GM18861 (cell line): ENCODE results near the gene NTSR1.

Experiments
- ATAC-seq: cut with Tn5 transposase; IDR thresholded peaks from one replicate; pipeline ENCODE4 v1.9.1; 2021; ENCODE audit not compliant: unreplicated experiment

Gene NTSR1

DNA sequence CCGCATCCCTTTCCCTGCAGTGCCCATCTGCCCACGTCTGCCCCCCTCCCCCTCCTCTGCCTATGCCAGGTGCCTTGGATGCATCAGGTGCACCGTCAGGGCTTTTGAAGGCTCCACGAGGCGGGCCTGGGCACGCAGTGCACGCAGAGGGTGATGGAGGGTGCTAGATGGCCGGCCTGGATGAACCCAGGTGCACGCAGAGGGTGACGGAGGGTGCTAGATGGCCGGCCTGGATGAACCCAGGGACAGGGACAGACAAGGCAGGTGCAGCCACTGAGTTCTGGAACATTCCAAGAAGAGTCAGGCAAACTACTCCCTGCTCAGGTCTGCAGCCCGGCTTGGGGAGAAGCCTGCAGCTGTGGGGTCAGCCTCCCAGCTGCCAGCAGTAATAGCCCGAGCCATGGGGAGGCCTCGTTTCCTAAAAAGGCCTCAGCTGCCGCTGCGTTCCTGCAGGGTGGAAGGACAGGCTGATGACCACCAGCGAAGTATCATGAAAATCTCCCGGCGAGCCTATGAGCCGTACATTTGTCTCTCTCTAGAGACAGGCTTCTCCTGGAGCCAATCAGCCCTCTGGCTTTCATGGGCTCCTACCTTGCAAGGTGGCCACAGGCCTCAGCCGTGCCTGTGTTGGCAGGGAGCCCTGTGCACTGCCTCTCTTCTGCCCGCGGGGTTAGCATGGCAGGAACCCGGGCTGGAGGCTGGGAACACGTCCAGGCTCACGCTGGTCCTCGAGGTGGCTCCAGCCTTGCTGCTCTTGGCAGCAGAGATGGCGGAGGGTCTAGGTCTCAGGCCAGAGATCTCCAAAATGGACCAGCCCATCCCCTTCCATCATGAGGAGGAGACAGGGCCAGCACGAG lies 29.6 kb downstream of the NTSR1 start:
- no peak for ATAC-seq

DNA sequence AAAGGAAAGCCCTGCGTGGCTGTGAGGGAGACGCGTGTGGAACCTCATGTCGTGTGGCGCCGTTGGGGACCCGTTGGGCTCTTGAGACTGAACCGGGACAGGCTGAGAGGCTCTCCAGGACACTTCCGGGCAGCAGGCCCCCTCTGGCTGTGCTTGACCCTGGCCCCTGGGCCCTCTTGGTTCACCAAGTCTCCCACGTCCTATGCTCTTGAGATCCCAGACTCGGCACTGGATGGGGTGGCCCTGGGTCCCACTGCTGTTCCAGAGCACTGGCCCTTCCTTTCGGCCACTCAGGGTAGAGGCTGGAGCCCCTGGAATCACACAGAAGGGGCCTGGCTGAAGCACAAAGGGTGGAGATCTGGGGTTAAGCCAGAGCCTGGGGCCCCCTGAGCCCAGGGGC lies 30.4 kb downstream of the NTSR1 start:
- ATAC-seq, result no peak

DNA sequence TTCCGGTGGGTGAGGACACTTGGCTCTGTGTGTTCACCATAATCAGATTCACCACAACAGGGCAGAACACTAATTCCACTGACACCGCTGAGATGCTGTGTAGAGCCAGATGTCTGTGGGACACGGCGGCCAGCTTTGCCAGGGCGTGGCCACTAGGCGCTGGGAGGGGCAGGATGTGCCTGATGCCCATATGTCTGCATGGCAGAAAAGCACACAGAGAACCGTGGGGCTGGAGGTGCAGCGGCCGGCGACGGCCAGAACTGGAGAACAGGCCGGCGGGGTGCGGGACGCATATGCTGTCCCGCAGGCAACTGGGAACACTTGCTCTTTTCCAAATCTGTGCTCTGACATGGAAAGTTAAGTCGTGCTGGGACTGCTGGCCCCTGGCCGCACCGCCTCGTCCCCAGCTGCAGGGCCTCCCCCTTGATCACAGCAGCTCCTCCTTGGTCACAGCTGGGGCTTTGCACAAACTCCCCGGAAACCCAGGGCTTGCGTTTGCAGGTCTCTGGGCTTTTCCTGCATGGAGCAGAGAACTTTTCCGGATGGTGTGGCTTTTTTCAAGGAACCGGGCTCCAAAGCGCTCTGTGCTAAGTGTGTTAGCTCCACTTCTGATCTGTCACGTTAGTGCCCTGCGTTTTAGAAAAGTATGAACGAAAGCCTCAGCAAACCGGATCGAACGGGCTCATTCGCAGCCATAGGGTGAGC lies 31.1 kb downstream of the NTSR1 start:
- no peak for ATAC-seq

DNA sequence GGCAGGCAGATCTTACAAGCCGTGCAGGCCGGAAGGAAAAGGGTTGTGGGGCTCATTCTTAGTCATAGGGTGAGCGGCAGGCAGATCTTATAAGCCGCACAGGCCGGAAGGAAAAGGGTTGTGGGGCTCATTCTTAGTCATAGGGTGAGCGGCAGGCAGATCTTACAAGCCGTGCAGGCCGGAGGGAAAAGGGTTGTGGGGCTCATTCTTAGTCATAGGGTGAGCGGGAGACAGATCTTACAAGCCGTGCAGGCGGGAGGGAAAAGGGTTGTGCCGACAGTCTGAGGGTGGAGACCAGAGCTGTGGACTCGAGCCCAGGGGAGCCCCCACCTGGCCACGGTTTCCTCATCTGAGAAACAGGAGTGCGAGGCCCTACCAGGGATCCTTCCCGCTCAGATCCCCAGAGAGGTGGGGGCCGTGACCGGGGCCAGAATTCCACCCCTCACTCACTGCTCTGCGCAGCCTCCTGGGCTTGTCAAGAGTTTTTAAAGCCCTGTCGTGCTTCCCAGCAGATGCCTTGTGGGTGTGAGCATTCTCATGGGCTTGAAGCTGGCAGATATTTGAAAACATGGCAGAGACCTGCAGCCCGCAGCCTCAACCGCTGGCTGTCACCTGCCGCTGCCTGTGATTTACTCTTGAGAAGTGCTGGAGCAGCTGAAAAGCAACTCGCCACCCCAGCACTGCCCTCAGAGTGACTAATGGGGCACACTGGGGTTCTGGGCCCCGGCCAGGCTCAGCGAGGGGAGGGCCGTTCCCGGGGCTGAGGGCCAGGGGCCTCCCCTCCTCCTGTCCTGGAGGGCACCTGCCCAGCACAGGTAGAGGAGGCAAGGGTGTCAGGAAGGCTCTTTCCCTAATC lies 31.9 kb downstream of the NTSR1 start:
- peak; percentile 60 for ATAC-seq

DNA sequence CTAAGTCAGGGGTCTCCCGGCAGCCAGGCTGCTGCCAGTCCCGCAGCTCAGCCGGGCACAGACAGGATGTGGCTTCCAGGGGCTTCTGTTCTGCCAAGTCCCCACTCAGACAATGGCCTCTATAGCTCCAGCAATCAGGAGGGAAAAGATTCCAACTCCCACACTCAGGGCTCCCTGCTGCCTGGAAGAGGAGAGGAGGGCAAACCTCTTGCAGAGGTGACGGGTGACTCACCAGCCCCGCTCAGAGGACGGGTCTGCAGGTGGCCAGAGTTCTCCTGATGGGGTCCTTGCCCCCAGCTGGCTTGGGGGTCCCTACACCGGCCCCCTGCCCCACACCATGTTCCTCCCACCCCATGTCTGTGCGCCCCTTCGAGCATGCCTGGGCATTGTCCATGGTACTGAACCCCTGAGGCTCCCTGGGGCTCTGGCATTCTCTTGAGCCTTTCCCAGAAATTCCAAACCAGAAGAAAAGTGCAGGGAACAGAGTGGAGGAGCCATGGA lies 32.6 kb downstream of the NTSR1 start:
- no peak for ATAC-seq

DNA sequence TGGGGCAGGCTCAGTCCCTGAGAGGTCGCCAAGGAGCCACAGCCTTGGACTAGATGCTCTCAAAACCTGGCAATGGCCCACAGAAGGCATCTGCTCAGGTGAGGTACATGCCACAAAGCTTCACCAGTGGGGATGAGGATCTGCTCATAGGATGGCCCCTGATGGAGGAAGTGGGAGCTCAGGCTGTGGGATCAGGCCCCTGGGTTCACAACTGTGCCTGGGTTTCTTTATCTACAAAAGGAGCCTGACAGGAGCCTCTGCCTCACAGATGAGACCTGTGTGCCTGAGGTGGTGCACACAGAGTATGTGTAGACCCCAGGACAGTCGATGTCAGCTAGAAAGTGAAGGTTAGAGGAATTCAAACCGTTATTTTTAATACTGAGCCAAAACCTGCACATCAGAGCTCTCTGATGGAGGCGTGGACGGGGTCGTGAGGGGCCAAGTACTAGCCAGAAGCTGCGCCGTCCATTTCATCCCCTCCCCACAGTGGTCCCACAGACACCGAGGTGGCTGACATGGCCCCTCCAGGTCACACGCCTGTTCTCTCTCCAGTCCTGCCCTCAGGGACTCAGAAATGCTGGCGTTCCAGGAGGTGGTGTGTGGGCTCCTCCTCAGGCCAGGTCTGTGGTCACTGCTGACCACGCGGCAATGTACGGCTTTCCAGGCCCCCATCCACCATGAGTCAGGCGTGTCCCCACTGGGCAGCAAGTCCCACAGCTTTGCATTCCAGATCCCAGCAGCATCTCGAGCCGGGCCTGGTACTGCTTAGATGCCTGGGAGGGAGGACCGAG lies 33.3 kb downstream of the NTSR1 start:
- no peak for ATAC-seq

DNA sequence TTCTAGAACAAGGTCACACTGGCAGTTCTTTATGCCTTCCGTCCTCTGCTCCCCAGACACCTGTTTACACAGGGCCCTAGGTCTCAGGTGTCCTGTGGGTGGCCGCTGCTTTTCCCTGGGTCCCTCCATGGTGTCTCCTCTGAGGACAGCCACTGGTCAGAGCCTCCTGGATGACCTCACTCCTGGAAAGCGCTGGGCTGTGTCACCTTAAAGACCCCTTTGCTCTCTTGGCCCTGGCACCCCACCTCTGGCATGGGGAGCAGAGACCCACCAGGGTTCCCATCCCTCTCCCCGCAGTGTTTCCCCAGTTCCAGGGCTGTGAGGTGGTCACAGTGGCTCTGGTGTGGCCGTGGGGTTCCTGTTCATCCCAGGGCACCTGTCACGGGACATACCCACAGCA lies 33.9 kb downstream of the NTSR1 start:
- ATAC-seq, result no peak

DNA sequence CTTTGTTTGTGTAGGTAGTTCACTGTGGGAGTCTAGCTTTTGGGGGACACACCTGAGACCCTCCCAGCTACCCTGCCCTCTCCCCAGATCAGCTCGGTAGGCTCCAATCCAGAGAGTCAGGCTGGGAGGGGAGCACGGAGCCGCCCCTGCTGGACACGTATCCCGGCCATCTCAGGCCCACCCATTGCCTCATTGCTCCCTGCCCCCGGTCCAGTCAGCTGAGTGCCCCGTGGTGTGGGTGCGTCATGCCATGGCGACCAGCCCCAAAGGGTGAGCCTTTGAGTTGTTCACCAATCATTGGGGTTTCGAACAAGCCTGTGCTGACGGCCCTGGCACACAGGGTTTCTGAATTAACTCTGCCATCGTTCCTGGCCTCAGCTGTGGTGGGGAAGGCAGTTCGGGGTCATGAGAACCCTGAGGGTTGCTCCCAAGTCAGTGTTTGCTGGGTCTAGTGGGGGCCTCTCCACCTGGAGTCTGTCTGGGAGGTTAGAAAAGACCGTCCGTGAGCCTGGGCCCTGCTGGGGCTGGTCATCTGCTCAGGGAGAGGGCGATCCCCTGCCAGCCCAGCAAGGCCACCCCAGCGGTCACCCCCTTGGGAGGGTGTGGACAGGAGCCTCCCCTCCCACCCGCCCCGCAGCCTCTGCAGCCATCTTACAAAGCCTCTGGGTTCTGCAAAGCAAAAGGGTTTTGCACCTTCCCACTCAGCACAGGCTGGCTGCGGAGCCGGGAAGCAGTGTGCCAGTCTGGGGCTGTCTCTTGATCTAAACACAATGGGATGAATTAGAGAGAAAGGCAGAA lies 34.5 kb downstream of the NTSR1 start:
- no peak for ATAC-seq

DNA sequence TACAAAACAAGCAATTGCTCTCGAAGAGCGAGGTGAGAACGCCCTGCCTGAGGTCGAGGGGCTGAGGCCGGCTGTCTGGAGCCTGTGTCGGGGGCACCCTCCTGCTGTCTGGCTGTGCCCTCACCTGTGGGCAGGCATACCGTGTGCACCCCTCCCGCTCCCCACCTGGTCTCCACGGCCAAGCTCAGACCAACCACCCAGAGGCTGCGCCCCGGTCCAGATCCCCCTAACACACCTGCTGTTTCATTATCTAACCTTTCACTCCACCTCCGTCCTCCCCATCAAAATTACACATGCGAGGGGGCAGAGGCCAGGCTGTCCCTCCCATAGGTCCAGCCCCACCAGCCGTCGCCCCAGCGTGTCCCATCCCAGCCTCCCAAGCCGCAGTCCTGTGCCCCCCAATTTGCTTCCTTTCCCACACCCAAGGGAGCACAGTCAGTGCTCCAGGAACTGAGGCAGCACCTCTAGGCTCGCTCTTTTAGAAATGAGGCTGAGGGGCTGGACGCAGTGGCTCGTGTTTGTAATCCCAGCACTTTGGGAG lies 35.2 kb downstream of the NTSR1 start:
- no peak for ATAC-seq

DNA sequence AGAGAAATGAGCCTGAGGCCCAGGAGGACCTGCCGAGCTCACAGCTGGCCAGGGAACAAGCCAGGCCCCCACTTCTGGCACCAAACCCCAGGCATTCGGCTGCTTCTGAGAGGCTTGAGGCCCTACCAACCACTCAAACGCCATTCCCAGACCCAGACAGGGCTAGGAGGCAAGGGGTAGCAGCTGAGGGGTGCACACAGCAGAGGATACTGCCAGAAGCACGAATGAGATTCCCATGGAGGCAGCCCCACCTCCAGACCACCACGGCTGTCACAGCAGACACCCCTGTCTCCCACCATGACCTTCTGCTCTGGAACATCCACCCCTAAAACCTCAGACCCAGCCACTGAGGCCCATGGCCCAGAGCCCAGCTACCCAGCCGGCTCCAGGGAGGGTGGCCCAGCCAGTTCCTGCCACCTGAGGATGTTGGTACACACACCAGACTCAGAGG lies 36.1 kb downstream of the NTSR1 start:
- ATAC-seq, result no peak

DNA sequence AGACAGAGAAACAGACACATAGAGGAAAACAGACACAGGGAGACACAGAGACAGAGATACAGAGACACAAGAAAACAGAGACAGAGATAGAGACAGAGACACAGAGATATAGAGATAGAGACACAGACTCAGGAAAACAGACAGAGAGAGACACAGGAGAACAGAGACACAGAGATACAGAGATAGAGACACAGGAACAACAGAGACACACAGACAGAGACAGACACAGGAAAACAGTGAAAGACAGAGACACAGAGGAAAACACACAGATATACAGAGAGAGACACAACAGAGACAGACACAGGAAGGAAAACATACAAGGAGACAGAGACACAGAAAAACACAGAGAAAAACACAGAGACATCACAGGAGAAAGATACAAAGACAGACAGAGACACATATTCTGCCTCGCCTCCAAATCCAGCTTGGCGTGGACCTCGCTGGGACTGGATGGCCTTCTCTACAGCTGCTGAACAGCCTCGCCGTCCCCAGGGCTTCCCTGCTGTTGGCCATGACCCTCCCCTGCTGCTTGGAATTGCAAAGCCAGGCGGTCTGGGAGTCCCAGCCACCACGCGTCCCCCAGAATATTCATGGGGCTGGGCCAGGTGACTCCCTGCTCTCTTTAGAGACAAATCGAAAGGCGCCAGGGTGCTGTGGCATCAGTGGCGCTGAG lies 36.8 kb downstream of the NTSR1 start:
- no peak for ATAC-seq

DNA sequence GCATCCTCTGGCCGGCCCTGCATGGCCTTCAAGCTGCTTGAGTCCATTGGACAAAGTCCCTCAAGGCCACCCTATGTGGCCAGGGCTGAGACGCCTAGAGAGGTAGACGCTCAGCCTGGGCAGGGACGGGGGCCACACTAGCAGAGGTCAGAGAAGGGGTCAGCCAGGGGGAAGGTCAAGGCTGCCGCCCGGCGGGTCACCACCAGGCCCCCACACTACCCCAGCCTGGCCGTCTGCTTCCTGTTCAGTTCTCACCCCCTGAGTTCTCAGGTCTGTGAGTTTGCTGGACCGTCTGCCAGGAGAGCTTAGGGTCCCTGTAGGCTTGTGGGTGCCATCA lies 37.3 kb downstream of the NTSR1 start:
- no peak for ATAC-seq

DNA sequence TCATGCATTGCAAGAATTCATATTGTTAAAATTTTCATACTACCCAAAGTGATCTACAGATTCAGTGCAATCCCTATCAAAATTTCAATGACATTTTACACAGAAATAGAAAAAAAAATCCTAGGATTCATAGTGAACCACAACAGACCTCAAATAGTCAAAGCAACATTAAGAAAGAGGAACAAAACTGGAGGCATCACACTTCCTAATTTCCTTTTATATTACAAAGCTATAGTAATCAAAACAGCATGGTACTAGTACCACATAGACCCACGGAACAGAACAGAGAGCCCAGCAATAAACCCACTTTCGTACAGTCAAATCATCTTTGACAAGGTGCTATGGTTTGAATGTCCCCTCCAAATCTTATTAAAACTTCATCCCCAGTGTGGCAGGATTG lies 39.7 kb downstream of the NTSR1 start:
- no peak for ATAC-seq

DNA sequence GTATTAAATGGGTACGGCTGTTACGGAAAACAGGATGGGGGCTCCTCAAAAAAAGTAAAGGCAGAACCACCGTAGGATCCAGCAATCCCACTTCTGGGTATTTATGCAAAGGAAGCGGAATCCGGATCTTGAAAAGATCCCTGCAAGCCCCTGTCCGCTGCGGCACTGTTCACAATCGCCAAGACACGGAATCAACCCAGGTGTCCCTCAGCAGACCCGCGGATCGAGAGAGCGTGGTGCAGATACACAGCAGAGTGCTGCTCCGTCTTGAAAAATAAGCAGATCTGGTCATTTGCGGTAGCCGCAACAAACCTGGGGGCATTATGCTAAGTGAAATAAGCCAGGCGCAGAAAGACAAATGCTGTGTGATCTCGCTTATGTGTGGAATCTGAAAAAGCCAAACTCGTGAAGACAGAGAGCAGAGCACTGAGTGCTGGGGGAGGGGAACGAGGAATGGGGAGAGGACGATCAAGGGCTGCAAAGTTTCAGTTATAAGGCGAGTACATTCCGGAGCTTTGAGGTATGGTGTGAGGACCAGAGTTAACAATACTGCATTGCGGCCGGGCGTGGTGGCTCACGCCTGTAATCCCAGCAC lies 41.3 kb downstream of the NTSR1 start:
- ATAC-seq, result no peak

DNA sequence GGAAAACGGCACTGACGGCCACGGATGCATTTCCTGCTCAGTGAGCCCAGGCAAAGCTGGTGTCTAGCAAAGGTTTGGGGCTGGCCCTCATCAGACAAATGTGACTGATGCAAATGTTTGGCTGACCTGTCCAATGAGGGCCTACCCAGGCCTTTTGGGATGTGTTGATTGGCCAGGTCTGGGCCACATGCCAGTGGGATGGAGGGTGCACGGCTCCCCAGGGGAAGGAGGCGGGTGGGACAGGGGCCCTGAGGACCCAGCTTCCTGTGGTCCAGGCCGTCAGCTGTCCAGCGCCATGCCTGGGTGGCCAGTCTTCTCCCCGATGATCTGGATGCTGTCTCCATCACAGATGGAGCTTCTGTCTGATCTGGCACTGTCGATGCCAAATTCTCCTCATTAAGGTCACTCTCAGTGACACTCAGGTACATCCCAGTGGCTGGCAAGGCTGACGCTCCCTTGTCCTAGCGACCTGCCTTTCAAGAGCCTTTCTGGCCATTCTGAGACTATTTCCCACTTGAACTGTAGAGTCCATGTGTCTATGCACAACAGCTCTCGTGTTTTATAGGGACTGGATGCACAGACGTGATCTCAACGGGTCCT lies 43.0 kb downstream of the NTSR1 start:
- ATAC-seq, result no peak

DNA sequence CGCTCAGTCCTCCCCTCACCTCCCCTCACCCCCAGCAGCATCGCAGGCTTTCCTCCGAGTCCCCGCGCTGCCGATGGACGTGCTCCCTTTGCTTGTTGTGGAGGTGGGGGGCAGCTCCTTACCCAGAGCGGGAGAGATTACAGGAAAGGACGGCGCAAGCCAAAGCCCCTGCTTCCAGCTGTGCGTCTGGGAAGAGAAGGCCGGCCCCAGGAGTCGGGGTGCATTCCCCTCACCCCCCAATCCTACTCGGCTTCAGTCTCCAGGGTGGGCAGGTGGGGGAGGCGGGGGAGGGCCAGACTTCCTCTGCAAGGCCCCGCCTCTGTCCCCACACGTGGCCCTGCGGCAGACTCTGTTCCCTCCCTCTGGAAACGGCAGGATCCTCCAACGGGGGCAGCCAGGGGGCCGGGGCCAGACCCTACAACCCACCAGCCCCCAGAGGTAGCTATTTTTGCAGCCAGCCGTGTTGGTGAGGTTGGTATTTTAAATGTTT lies 43.6 kb downstream of the NTSR1 start:
- no peak for ATAC-seq

DNA sequence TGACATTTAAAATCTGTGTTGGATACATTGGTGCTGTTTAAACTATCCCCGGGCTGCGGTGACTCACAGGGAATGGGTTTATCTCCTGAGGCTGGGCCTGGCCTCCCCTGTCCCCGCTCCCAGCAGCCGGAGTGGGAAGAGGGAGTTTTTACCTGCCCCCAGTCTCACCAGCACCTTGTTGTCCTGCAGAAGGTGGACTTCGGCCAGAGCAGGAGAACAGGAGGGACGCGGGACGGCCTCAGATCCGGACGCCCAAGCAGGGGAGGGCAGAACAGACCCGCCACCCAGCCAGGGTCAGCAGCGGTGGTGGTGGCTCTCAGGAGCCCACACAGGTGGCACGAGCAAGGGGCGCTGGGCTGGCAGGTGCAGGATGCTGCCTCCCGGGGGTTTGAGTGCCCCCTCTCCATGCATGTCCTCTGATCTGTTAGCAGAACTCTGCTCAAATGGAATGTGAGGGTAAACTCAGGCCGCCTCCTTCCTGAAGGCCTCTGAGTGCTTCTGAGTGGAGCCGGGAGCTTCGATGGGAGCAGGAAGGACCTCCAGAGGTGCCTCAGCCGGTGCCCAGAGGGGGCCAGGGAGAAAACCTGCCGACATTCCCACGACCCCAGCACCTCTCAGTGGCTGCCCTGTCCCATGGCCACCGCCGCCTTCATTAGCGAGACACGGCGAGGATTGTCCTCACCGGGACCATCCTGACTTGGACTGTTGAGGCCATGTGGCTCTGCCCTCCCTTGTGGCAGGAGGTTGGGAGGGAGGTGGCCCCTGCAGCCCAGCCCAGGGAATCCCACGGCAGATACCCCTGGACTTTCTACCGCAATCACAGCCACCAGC lies 44.2 kb downstream of the NTSR1 start:
- no peak for ATAC-seq
